GM18873 (cell line): Measurements from ENCODE around the gene LAMB1.

Source experiments
- ATAC-seq: cut with Tn5 transposase; IDR thresholded peaks from one replicate; pipeline ENCODE4 v1.9.1; 2021; ENCODE audit warnings: mild to moderate bottlenecking, moderate library complexity, moderate number of reproducible peaks; ENCODE audit not compliant: unreplicated experiment, low FRiP score

The LAMB1 gene

DNA sequence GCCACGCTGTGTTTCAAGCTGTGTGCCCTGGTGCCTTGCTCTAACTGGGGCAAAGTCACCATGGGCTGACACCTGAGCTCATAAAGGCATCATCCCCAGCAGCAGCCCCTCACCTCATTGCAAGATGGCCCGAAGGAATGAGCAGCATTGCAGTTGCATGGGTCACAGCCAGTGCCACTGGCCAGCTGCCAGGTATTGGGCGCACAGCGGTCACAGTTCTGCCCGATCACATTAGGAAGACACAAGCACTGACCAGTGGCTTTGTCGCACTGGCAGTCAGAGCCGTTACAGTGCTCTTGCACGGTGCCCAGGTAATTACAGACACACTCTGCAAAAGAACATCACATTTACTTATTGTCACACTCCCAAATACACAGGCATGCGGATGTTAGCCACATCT, 51.1 kb downstream of the LAMB1 start:
- no peak for ATAC-seq

- no peak for ATAC-seq
These were observed 51.7 kb downstream of the LAMB1 start for GRCh38 chr7:107951172-107951787.

DNA sequence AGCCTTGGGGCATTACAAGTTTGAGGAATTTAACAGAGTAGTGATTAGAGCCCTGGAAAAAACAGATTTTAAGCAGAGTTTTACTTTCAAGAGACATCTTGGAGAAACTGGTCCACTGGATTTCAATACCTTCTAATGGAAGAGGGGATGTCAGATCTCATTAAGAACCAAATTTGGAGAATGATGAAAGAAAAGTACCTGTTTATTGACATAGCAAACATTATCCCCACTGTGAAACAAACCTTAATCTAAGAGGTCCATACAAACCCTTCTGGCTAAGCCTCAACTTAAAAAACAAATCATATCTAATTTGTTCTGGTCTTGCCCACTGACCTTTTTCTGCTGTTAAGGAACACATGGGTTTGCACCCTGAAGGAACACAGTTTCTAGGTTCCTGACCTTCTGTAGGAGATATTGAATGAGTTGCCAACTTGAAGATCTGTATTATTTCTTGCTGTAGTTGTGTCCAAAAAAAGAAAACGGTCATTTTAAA, 53.5 kb downstream of the LAMB1 start:
- no peak for ATAC-seq

DNA sequence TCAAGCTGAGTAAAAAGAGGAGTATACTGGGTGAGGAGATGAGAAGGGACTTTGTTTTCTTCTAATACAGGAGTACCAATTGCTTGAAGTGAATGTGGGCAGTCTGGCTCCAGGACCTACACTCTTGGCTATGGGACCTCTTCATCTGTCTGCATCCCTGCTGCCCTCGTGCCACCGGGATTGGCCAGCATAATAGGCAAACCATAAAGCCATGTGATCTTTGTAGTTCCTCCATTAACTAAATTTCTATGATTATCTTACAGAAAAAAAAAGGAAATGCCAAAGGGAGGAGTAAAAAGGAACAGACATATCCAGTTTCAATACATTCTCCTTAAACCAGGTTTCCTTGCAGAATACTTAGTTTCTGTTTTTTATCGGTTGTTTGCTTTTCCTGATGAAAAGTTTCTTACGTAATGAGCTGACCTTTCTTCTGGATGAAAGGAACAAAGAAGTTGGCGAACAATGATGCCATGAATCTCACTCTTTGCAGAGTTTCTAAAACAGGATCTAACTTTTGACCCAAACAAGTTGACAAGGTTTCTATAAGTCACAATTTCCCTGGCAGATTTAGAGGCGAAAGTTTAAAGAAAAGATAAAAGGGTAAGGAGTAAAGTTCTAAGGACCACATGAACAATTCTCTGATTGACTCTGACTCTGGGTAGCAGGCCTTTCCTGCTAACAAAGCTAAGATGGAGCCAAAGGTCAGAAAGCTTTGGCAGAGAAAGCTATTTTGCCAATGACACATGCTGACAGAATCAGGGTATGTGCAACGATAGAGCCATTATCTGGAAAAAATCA, 54.1 kb downstream of the LAMB1 start:
- no peak for ATAC-seq

GRCh38 chr7:107946881-107947280, 56.1 kb downstream of the LAMB1 start:
- ATAC-seq, result no peak

GRCh38 chr7:107946451-107946850, 56.5 kb downstream of the LAMB1 start:
- ATAC-seq, result no peak

GRCh38 chr7:107945332-107945731, 57.6 kb downstream of the LAMB1 start:
- no peak for ATAC-seq

DNA sequence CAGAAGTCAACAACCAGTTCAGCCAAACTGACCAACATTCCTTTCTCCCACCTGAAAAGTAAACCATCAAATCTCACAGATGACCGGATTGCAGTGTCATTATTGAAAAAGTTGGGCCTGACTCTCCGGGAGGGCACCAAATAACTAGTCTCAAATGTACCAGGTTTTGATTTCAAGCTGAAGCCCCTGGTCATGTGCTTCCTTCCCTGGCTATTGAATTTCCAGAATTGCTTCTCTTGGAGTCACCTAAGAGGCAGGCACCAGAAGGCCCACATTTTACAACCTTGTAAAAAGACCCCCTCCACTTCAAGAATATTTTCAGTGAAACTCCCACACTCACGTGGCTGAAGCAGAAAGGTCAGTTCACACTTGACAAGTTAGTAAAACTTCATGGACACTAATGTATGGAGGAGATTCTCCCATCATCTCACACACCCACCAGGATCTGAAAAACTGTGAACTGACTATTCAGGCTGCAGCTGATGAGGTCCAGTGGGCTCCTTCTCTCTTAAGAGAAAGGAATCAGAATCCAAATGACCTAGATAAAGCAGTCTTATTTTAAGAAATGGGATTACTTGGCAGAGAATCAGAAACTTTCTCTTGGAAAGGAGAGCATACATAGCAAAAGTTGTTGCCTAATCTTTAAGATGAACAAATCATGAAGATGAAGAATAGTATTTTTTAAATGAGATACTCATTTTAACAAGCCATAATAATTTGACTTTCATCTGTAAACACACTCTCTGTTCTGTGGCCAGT, 58.4 kb downstream of the LAMB1 start:
- ATAC-seq, result no peak

- ATAC-seq, result no peak
These were observed 59.9 kb downstream of the LAMB1 start for GRCh38 chr7:107943018-107943417.

DNA sequence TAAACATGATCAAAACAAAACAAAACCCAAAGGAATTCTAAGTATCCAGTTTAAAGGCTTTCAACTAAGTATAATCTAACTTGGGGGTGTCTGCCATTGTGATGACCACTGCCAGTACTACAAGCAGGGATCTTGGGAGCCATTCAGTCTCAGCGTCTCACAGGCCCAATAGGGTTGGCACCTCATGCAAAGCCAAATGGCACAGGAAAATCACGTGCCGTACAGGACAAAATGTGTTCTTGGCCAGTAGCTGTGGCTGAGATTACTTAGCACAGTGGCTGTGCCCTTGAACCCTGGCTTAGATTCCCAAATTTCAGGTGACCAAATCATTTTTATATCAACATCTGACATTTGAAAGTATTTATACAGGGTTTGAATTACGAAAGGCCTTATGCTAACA, 62.0 kb downstream of the LAMB1 start:
- no peak for ATAC-seq

GRCh38 chr7:107939573-107940489, 63.1 kb downstream of the LAMB1 start:
- ATAC-seq, result no peak

DNA sequence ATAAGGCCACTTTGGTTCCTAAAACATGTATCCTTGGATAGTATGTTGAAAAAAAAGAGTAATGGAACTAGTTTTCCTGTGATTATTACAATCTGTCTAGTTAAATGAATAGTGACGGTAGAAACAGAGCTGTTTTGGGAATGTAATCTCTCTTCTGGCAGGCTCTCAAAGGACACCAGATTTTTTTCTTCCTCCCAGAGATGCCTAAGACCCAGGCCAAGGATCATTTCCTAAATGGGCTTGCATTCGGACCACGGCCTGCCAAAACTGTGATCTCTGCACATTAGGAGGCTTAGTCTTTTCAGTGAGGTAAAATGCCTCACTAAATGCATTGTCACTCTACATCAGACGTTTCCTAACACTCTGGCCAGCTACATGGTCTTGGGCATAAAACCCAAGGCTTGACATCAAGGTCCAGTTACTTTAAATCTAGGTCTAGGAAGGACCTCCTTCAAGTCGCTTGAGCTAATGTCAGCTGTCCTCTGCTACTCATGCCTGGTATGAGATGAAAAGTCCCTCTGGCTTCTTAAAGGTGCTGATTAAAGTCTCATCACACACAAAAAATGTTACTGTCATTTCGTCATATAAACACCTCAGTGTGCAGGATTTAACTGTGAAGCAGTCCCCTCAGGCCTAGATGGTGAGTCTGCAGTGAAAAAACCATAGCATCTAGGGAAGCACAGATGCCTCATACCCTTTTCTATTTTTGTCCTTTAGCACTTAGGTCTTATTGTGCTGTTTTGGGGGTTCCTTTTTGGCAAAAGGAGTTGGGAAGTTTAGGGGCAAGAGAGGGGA, 64.3 kb downstream of the LAMB1 start:
- ATAC-seq, result no peak

DNA sequence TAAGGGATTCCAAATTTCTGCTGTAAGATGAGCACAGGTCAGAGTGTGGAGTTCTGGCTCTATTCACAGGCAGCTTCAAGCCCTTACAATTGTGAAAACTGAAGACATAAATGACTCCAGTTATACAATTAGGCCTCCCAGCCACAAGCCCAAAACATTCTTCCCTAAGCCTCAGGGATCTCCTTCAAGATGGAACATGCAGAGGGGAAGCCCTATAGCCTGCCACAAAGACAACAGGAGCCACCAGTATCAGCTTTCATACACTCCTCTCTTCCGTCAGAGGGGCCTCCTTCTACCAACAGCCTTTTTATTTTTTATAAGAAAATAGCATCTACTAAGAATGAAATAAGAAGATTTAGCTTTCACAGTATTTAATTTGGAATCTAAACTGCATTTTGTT, 65.4 kb downstream of the LAMB1 start:
- ATAC-seq, result no peak

- no peak for ATAC-seq
These were observed 66.6 kb downstream of the LAMB1 start for GRCh38 chr7:107936312-107936711.

DNA sequence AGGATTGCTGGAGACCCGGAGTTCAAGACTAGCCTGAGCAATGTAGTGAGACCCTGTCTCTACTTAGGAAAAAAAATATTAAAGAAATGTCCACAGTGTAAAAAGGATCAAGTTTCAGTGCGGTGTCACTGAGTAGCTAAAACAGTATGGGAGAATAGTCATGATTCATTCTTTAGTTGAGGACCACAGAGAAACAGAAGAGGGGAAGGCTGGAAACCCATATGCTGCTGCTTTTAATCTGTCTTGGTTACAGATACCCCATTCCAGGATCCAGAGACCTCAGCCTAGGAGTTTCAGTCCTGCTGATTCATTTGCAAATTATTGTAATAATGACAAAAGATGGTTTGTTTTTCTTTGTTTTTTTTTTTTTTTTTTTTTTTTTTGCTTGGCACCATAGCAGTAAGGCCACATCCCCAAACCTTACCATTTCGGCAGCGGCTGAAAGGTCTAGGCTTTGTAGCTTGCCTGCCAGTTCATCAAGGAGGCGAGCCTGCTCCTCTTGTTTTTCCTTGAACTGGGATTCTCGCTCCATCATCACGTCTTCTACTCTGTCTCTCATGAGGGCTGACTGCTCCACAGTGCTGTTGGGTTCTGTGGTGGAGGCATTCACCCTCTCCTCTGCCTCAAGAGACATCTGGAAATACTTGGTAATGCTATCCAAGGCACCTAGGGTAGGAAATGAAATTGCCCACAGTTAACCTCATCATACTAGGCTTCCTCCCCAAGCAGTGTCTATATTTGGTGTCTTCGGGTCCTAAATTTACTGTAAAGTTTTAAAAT, 67.8 kb downstream of the LAMB1 start:
- ATAC-seq, result no peak

DNA sequence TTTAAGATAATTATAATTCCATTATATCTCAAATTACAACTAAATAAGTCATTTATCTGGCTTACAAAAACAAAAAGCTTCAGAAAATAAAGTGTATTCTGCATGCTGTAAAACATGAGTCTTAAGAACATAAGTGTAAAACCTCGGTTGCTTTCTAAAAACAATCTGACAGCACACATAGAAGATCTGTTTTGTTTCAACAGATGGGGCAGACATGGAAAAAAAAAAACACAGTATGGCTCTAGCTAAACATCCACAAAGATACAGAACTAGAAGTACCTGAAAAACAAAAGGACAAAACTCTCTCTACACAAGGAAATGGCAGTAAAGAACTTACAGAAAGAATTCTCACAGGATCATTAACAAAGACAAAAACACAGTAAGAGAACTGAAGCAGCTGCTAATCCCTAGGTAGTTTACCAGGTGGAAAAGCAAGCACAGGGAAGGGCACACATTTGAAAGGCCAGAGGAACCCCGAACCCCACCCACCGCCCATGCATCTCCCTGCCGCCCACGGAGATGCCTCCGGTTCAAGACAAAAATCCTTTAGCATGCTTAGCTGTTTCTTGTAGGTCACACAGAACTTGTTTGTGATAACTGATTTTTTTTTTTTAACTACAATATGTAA, 69.5 kb downstream of the LAMB1 start:
- ATAC-seq, result no peak

GRCh38 chr7:107932805-107933204, 70.2 kb downstream of the LAMB1 start:
- no peak for ATAC-seq
